IMR-90 (cell line): ENCODE results near the gene SIAH3. TPM values are rescaled to one million over a fixed set of nuclear protein-coding genes. Genes with fewer than 3 reads are reported as not detected.

Experiments used
- ATAC-seq: fragments of 200-7000 bp; cut with Tn5 transposase; 2 replicates; pipeline ENCODE4 v1.9.1; 2020; ENCODE audit warnings: low read depth, mild to moderate bottlenecking, moderate library complexity
- BruUV-seq: library from RNA; stranded (reverse); fragments of 400-500 nt; replicated peaks from 2 replicates; lab custom pipeline; 2021; lab: Mats Ljungman, UMichigan
- CTCF ChIA-PET: fragments of 300-600 bp; formaldehyde crosslinking; extraction: SDS; loops from one replicate; lab custom pipeline; 2021; ENCODE audit warnings: antibody characterized with exemption; lab: Yijun Ruan, JAX
- POLR2A ChIA-PET: fragments of 300-600 bp; sonication (Branson Sonifier 250); formaldehyde crosslinking; loops from one replicate; lab custom pipeline; 2022; ENCODE audit warnings: antibody characterized with exemption; ENCODE audit not compliant: unreplicated experiment; lab: Charles Lee
- DNase-seq: peaks from one replicate; pipeline ENCODE4 v3.0.0; 2013
- H2AFZ ChIP-seq: replicated peaks from 2 replicates; pipeline ENCODE3; 2013; ENCODE audit warnings: low read length, mild to moderate bottlenecking; ENCODE audit not compliant: poor library complexity
- H2AK5ac ChIP-seq: 2 replicates; pipeline ENCODE4 v1.6.1; 2013; ENCODE audit warnings: low read depth, low read length, inconsistent platforms
- H2AK9ac ChIP-seq: replicated peaks from 2 replicates; pipeline ENCODE3; 2013; ENCODE audit warnings: mild to moderate bottlenecking, low read depth, low read length, moderate library complexity; ENCODE audit not compliant: poor library complexity
- H2BK120ac ChIP-seq: 2 replicates; pipeline ENCODE4 v1.6.1; 2013; ENCODE audit warnings: low read depth, low read length, inconsistent platforms
- H2BK15ac ChIP-seq: 3 replicates; pipeline ENCODE4 v1.6.1; 2013; ENCODE audit warnings: low read depth, low read length, inconsistent platforms
- H2BK20ac ChIP-seq: 2 replicates; pipeline ENCODE4 v1.6.1; 2013; ENCODE audit warnings: low read depth, mild to moderate bottlenecking, inconsistent platforms, low read length, moderate library complexity
- H2BK5ac ChIP-seq: 2 replicates; pipeline ENCODE4 v1.6.1; 2013; ENCODE audit warnings: mild to moderate bottlenecking, low read depth, low read length, inconsistent platforms; ENCODE audit not compliant: poor library complexity, severe bottlenecking
- H3K14ac ChIP-seq: replicated peaks from 2 replicates; pipeline ENCODE4 v1.6.1; 2013; ENCODE audit warnings: low read depth, low read length, inconsistent platforms
- H3K18ac ChIP-seq: 2 replicates; pipeline ENCODE4 v1.6.1; 2013; ENCODE audit warnings: low read depth, low read length, control low read depth
- H3K23ac ChIP-seq: 2 replicates; pipeline ENCODE4 v1.6.1; 2013; ENCODE audit warnings: low read depth, low read length, inconsistent platforms
- H3K27ac ChIP-seq: 2 replicates; pipeline ENCODE4 v1.5.1; 2013; ENCODE audit warnings: mild to moderate bottlenecking, control low read depth, low read length; ENCODE audit not compliant: insufficient read depth
- H3K27me3 ChIP-seq: 2 replicates; pipeline ENCODE4 v1.6.1; 2013; ENCODE audit warnings: low read length; ENCODE audit not compliant: control insufficient read depth, insufficient read depth
- H3K36me3 ChIP-seq: 2 replicates; pipeline ENCODE4 v1.6.1; 2013; ENCODE audit warnings: low read length, mixed read lengths; ENCODE audit not compliant: control insufficient read depth, insufficient read depth
- H3K4ac ChIP-seq: 2 replicates; pipeline ENCODE4 v1.6.1; 2013; ENCODE audit warnings: low read depth, low read length, inconsistent platforms
- H3K4me1 ChIP-seq: 2 replicates; pipeline ENCODE4 v1.6.1; 2013; ENCODE audit warnings: low read length, mixed read lengths; ENCODE audit not compliant: control insufficient read depth, insufficient read depth
- H3K4me2 ChIP-seq: 2 replicates; pipeline ENCODE4 v1.6.1; 2013; ENCODE audit warnings: low read depth, mild to moderate bottlenecking, control low read depth, low read length, moderate library complexity
- H3K4me3 ChIP-seq: 2 replicates; pipeline ENCODE4 v1.5.1; 2013; ENCODE audit warnings: low read depth, mild to moderate bottlenecking, control low read depth, low read length, moderate library complexity; ENCODE audit not compliant: insufficient read depth
- H3K56ac ChIP-seq: 2 replicates; pipeline ENCODE4 v1.6.1; 2013; ENCODE audit warnings: low read length, inconsistent platforms; ENCODE audit not compliant: insufficient read depth; ENCODE audit errors: extremely low read depth
- H3K79me1 ChIP-seq, 2 experiments: 2 replicates each; pipeline ENCODE4 v1.6.1; 2013; ENCODE audit warnings: low read length in 2 of 2, inconsistent platforms in 1 of 2, low read depth in 1 of 2
- H3K9ac ChIP-seq: 2 replicates; pipeline ENCODE4 v1.6.1; 2013; ENCODE audit warnings: low read depth, low read length, control low read depth
- H3K9me1 ChIP-seq: 2 replicates; pipeline ENCODE4 v1.6.1; 2013; ENCODE audit warnings: low read length, inconsistent platforms; ENCODE audit not compliant: insufficient read depth
- H3K9me3 ChIP-seq: 2 replicates; pipeline ENCODE4 v1.6.1; 2013; ENCODE audit warnings: low read length; ENCODE audit not compliant: control insufficient read depth, insufficient read depth
- H4K20me1 ChIP-seq: 2 replicates; pipeline ENCODE4 v1.6.1; 2013; ENCODE audit warnings: low read length, inconsistent platforms; ENCODE audit not compliant: insufficient read depth
- H4K5ac ChIP-seq: 2 replicates; pipeline ENCODE4 v1.6.1; 2013; ENCODE audit warnings: mild to moderate bottlenecking, low read depth, low read length, control low read depth
- H4K8ac ChIP-seq, 2 experiments: 2 replicates each; pipeline ENCODE4 v1.6.1; 2013; ENCODE audit warnings: low read depth in 2 of 2, low read length in 2 of 2, control low read depth in 1 of 2, inconsistent platforms in 1 of 2
- H4K91ac ChIP-seq: 2 replicates; pipeline ENCODE4 v1.6.1; 2013; ENCODE audit warnings: low read depth, low read length, inconsistent platforms; ENCODE audit not compliant: insufficient read depth
- FOS ChIP-seq: fragments of 150-350 bp; IDR thresholded peaks from 2 replicates; pipeline ENCODE4 v1.6.1; 2016; ENCODE audit warnings: low read depth, low read length
- POLR2A ChIP-seq: IDR thresholded peaks from 2 replicates; pipeline ENCODE4 v1.6.1; 2012; ENCODE audit warnings: mild to moderate bottlenecking, low read depth, low read length
- USF2 ChIP-seq: fragments of 150-350 bp; IDR thresholded peaks from 2 replicates; pipeline ENCODE4 v1.6.1; 2017; ENCODE audit warnings: mild to moderate bottlenecking, antibody characterized with exemption, low read length, low read depth
- WGBS, 2 experiments: methylation state at CpG; one replicate each; pipeline versions ENCODE4 v1.1.5 to v1.1.7; 2013; ENCODE audit warnings: missing lambda C conversion rate in 2 of 2; ENCODE audit not compliant: insufficient read length in 1 of 2; ENCODE audit errors: extremely low coverage in 2 of 2; 5-methylcytosine and 5-hydroxymethylcytosine counted together
- dilution Hi-C: fragments of 300-500 bp; cut with HindIII; formaldehyde crosslinking; loops from one replicate; pipeline ENCODE4 v1.14.3; 2018; ENCODE audit warnings: low sequenced_read_pairs; ENCODE audit not compliant: unreplicated experiment
- in situ Hi-C: fragments of 300-500 bp; cut with MboI; formaldehyde crosslinking; loops from 3 replicates; pipeline ENCODE4 v1.14.3; 2019; ENCODE audit warnings: low sequenced_read_pairs, inconsistent platforms, mixed read lengths
- intact Hi-C: fragments of 100-400 bp; cut with micrococcal nuclease; formaldehyde crosslinking; loops from 2 replicates; pipeline ENCODE4 v1.10.0; 2022
- polyA plus RNA-seq, 3 experiments: library from polyadenylated mRNA; depleted of rRNA; stranded (reverse); fragments of >200 nt; gene quantifications; 2 replicates each; pipeline ENCODE4 v1.2.3, GENCODE V29; 2012; ENCODE audit warnings: low replicate concordance in 1 of 3
- total RNA-seq: library from RNA; depleted of rRNA; stranded (reverse); fragments of >200 nt; gene quantifications from 2 replicates; pipeline ENCODE4 v1.2.3, GENCODE V29; 2012

Gene SIAH3
- total and polyA plus RNA-seq, 2 of the 4 experiments (the other 2 are of a cell fraction): under 0.01 TPM; not detected in 1

GRCh38 chr13:45817833-45818232 lies 33.7 kb downstream of the SIAH3 start:
- dilution Hi-C loops (no loop called here), in situ Hi-C loops (no loop called here), intact Hi-C loops (no loop called here)
- Histone ChIP-seq H4K5ac (no peak overlapping the region), H3K27ac (no peak overlapping the region), H3K23ac (no peak overlapping the region), H3K36me3 (no peaks in the 10 kb centered on the region), H3K18ac (no peak overlapping the region), H4K20me1 (no peaks in the 10 kb centered on the region), H3K9ac (no peak overlapping the region), H3K4ac (no peak overlapping the region), H3K4me2 (no peak overlapping the region), H2BK15ac (no peak overlapping the region), H3K9me1 (no peaks in the 10 kb centered on the region), H2AK9ac (no peak overlapping the region), H3K9me3 (no peaks in the 10 kb centered on the region), H2AK5ac (no peak overlapping the region), H2AFZ (no peak overlapping the region), H3K14ac (no peak overlapping the region), H2BK20ac (no peak overlapping the region), H4K91ac (no peak overlapping the region), H3K56ac (no peak overlapping the region), H2BK5ac (no peak overlapping the region), H3K4me1 (no peaks in the 10 kb centered on the region), H4K8ac (no peak overlapping the region), H2BK120ac (no peak overlapping the region), H3K4me3 (no peak overlapping the region), H3K79me1 (no peaks in the 10 kb centered on the region), H3K27me3 (peaks cover 13% of the 10 kb centered on the region)
- BruUV-seq: no TSS peak
- ChIA-PET POLR2A (no interaction called here), CTCF (no interaction called here)
- DNase-seq (no peak), ATAC-seq (no peak)
- WGBS, 2 experiments: no CpG with 5 or more reads among the region's 2 CpGs
- no peak for TF ChIP-seq POLR2A
- TF ChIP-seq FOS: no peak
- no peak for TF ChIP-seq USF2
